IMR-90 (cell line): ENCODE results near the gene LYPD6B. TPM values are rescaled to one million over a fixed set of nuclear protein-coding genes. Genes with fewer than 3 reads are reported as not detected.

Experiments
- ATAC-seq: fragments of 200-7000 bp; cut with Tn5 transposase; 2 replicates; pipeline ENCODE4 v1.9.1; 2020; ENCODE audit warnings: low read depth, mild to moderate bottlenecking, moderate library complexity
- BruUV-seq: library from RNA; stranded (reverse); fragments of 400-500 nt; replicated peaks from 2 replicates; lab custom pipeline; 2021; lab: Mats Ljungman, UMichigan
- CTCF ChIA-PET: fragments of 300-600 bp; formaldehyde crosslinking; extraction: SDS; loops from one replicate; lab custom pipeline; 2021; ENCODE audit warnings: antibody characterized with exemption; lab: Yijun Ruan, JAX
- POLR2A ChIA-PET: fragments of 300-600 bp; sonication (Branson Sonifier 250); formaldehyde crosslinking; loops from one replicate; lab custom pipeline; 2022; ENCODE audit warnings: antibody characterized with exemption; ENCODE audit not compliant: unreplicated experiment; lab: Charles Lee
- DNase-seq: peaks from one replicate; pipeline ENCODE4 v3.0.0; 2013
- H2AFZ ChIP-seq: replicated peaks from 2 replicates; pipeline ENCODE3; 2013; ENCODE audit warnings: low read length, mild to moderate bottlenecking; ENCODE audit not compliant: poor library complexity
- H2AK5ac ChIP-seq: 2 replicates; pipeline ENCODE4 v1.6.1; 2013; ENCODE audit warnings: low read depth, low read length, inconsistent platforms
- H2AK9ac ChIP-seq: replicated peaks from 2 replicates; pipeline ENCODE3; 2013; ENCODE audit warnings: mild to moderate bottlenecking, low read depth, low read length, moderate library complexity; ENCODE audit not compliant: poor library complexity
- H2BK120ac ChIP-seq: 2 replicates; pipeline ENCODE4 v1.6.1; 2013; ENCODE audit warnings: low read depth, low read length, inconsistent platforms
- H2BK15ac ChIP-seq: 3 replicates; pipeline ENCODE4 v1.6.1; 2013; ENCODE audit warnings: low read depth, low read length, inconsistent platforms
- H2BK20ac ChIP-seq: 2 replicates; pipeline ENCODE4 v1.6.1; 2013; ENCODE audit warnings: low read depth, mild to moderate bottlenecking, inconsistent platforms, low read length, moderate library complexity
- H2BK5ac ChIP-seq: 2 replicates; pipeline ENCODE4 v1.6.1; 2013; ENCODE audit warnings: mild to moderate bottlenecking, low read depth, low read length, inconsistent platforms; ENCODE audit not compliant: poor library complexity, severe bottlenecking
- H3K14ac ChIP-seq: replicated peaks from 2 replicates; pipeline ENCODE4 v1.6.1; 2013; ENCODE audit warnings: low read depth, low read length, inconsistent platforms
- H3K18ac ChIP-seq: 2 replicates; pipeline ENCODE4 v1.6.1; 2013; ENCODE audit warnings: low read depth, low read length, control low read depth
- H3K23ac ChIP-seq: 2 replicates; pipeline ENCODE4 v1.6.1; 2013; ENCODE audit warnings: low read depth, low read length, inconsistent platforms
- H3K27ac ChIP-seq: 2 replicates; pipeline ENCODE4 v1.5.1; 2013; ENCODE audit warnings: mild to moderate bottlenecking, control low read depth, low read length; ENCODE audit not compliant: insufficient read depth
- H3K27me3 ChIP-seq: 2 replicates; pipeline ENCODE4 v1.6.1; 2013; ENCODE audit warnings: low read length; ENCODE audit not compliant: control insufficient read depth, insufficient read depth
- H3K36me3 ChIP-seq: 2 replicates; pipeline ENCODE4 v1.6.1; 2013; ENCODE audit warnings: low read length, mixed read lengths; ENCODE audit not compliant: control insufficient read depth, insufficient read depth
- H3K4ac ChIP-seq: 2 replicates; pipeline ENCODE4 v1.6.1; 2013; ENCODE audit warnings: low read depth, low read length, inconsistent platforms
- H3K4me1 ChIP-seq: 2 replicates; pipeline ENCODE4 v1.6.1; 2013; ENCODE audit warnings: low read length, mixed read lengths; ENCODE audit not compliant: control insufficient read depth, insufficient read depth
- H3K4me2 ChIP-seq: 2 replicates; pipeline ENCODE4 v1.6.1; 2013; ENCODE audit warnings: low read depth, mild to moderate bottlenecking, control low read depth, low read length, moderate library complexity
- H3K4me3 ChIP-seq: 2 replicates; pipeline ENCODE4 v1.5.1; 2013; ENCODE audit warnings: low read depth, mild to moderate bottlenecking, control low read depth, low read length, moderate library complexity; ENCODE audit not compliant: insufficient read depth
- H3K56ac ChIP-seq: 2 replicates; pipeline ENCODE4 v1.6.1; 2013; ENCODE audit warnings: low read length, inconsistent platforms; ENCODE audit not compliant: insufficient read depth; ENCODE audit errors: extremely low read depth
- H3K79me1 ChIP-seq, 2 experiments: 2 replicates each; pipeline ENCODE4 v1.6.1; 2013; ENCODE audit warnings: low read length in 2 of 2, inconsistent platforms in 1 of 2, low read depth in 1 of 2
- H3K9ac ChIP-seq: 2 replicates; pipeline ENCODE4 v1.6.1; 2013; ENCODE audit warnings: low read depth, low read length, control low read depth
- H3K9me1 ChIP-seq: 2 replicates; pipeline ENCODE4 v1.6.1; 2013; ENCODE audit warnings: low read length, inconsistent platforms; ENCODE audit not compliant: insufficient read depth
- H3K9me3 ChIP-seq: 2 replicates; pipeline ENCODE4 v1.6.1; 2013; ENCODE audit warnings: low read length; ENCODE audit not compliant: control insufficient read depth, insufficient read depth
- H4K20me1 ChIP-seq: 2 replicates; pipeline ENCODE4 v1.6.1; 2013; ENCODE audit warnings: low read length, inconsistent platforms; ENCODE audit not compliant: insufficient read depth
- H4K5ac ChIP-seq: 2 replicates; pipeline ENCODE4 v1.6.1; 2013; ENCODE audit warnings: mild to moderate bottlenecking, low read depth, low read length, control low read depth
- H4K8ac ChIP-seq, 2 experiments: 2 replicates each; pipeline ENCODE4 v1.6.1; 2013; ENCODE audit warnings: low read depth in 2 of 2, low read length in 2 of 2, control low read depth in 1 of 2, inconsistent platforms in 1 of 2
- H4K91ac ChIP-seq: 2 replicates; pipeline ENCODE4 v1.6.1; 2013; ENCODE audit warnings: low read depth, low read length, inconsistent platforms; ENCODE audit not compliant: insufficient read depth
- CHD1 ChIP-seq: IDR thresholded peaks from 2 replicates; pipeline ENCODE4 v1.6.1; 2012; ENCODE audit warnings: low read depth, low read length, improper control_type of control experiment
- FOS ChIP-seq: fragments of 150-350 bp; IDR thresholded peaks from 2 replicates; pipeline ENCODE4 v1.6.1; 2016; ENCODE audit warnings: low read depth, low read length
- MAFK ChIP-seq: IDR thresholded peaks from 2 replicates; pipeline ENCODE4 v1.6.1; 2012; ENCODE audit warnings: low read depth, low read length, improper control_type of control experiment
- MAZ ChIP-seq: IDR thresholded peaks from 2 replicates; pipeline ENCODE4 v1.6.1; 2012; ENCODE audit warnings: low read depth, mild to moderate bottlenecking, low read length, improper control_type of control experiment, moderate library complexity, borderline replicate concordance
- MXI1 ChIP-seq: IDR thresholded peaks from 2 replicates; pipeline ENCODE4 v1.6.1; 2012; ENCODE audit warnings: low read depth, mild to moderate bottlenecking, low read length, moderate library complexity, borderline replicate concordance
- NFE2L2 ChIP-seq: fragments of 150-350 bp; IDR thresholded peaks from 2 replicates; pipeline ENCODE4 v1.6.1; 2016; ENCODE audit warnings: low read depth, mild to moderate bottlenecking, low read length
- POLR2A ChIP-seq: IDR thresholded peaks from 2 replicates; pipeline ENCODE4 v1.6.1; 2012; ENCODE audit warnings: mild to moderate bottlenecking, low read depth, low read length
- RCOR1 ChIP-seq: IDR thresholded peaks from 2 replicates; pipeline ENCODE4 v1.6.1; 2012; ENCODE audit warnings: mild to moderate bottlenecking, low read length, improper control_type of control experiment; ENCODE audit not compliant: insufficient replicate concordance
- RFX5 ChIP-seq: IDR thresholded peaks from 2 replicates; pipeline ENCODE4 v1.8.0; 2012; ENCODE audit warnings: low read depth, mild to moderate bottlenecking, low read length, moderate library complexity
- SMC3 ChIP-seq: fragments of 150-350 bp; IDR thresholded peaks from 2 replicates; pipeline ENCODE4 v1.6.1; 2016; ENCODE audit warnings: low read depth, mild to moderate bottlenecking, antibody characterized with exemption, low read length, moderate library complexity
- USF2 ChIP-seq: fragments of 150-350 bp; IDR thresholded peaks from 2 replicates; pipeline ENCODE4 v1.6.1; 2017; ENCODE audit warnings: mild to moderate bottlenecking, antibody characterized with exemption, low read length, low read depth
- WGBS, 2 experiments: methylation state at CpG; one replicate each; pipeline versions ENCODE4 v1.1.5 to v1.1.7; 2013; ENCODE audit warnings: missing lambda C conversion rate in 2 of 2; ENCODE audit not compliant: insufficient read length in 1 of 2; ENCODE audit errors: extremely low coverage in 2 of 2; 5-methylcytosine and 5-hydroxymethylcytosine counted together
- dilution Hi-C: fragments of 300-500 bp; cut with HindIII; formaldehyde crosslinking; loops from one replicate; pipeline ENCODE4 v1.14.3; 2018; ENCODE audit warnings: low sequenced_read_pairs; ENCODE audit not compliant: unreplicated experiment
- in situ Hi-C: fragments of 300-500 bp; cut with MboI; formaldehyde crosslinking; loops from 3 replicates; pipeline ENCODE4 v1.14.3; 2019; ENCODE audit warnings: low sequenced_read_pairs, inconsistent platforms, mixed read lengths
- intact Hi-C: fragments of 100-400 bp; cut with micrococcal nuclease; formaldehyde crosslinking; loops from 2 replicates; pipeline ENCODE4 v1.10.0; 2022
- polyA plus RNA-seq, 3 experiments: library from polyadenylated mRNA; depleted of rRNA; stranded (reverse); fragments of >200 nt; gene quantifications; 2 replicates each; pipeline ENCODE4 v1.2.3, GENCODE V29; 2012; ENCODE audit warnings: low replicate concordance in 1 of 3
- total RNA-seq: library from RNA; depleted of rRNA; stranded (reverse); fragments of >200 nt; gene quantifications from 2 replicates; pipeline ENCODE4 v1.2.3, GENCODE V29; 2012

Gene LYPD6B
- total and polyA plus RNA-seq, 2 of the 4 experiments (the other 2 are of a cell fraction): 0.05 TPM; not detected in 1

GRCh38 chr2:149180226-149180875 is 141.9 kb downstream of the LYPD6B start:
- H3K9ac ChIP-seq: no peak overlapping the region
- TF ChIP-seq NFE2L2: no peak
- TF ChIP-seq MAZ: no peak
- TF ChIP-seq RCOR1: no peak
- TF ChIP-seq CHD1: no peak
- no peak for TF ChIP-seq MAFK
- no peak for TF ChIP-seq FOS
- no peak for TF ChIP-seq MXI1
- no peak for TF ChIP-seq USF2
- TF ChIP-seq SMC3: no peak
- no peak for TF ChIP-seq POLR2A
- TF ChIP-seq RFX5: no peak
- no peak overlapping the region for H4K91ac ChIP-seq
- H3K23ac ChIP-seq: no peak overlapping the region
- in situ Hi-C loops: no loop called here
- no CpG with 5 or more reads among the region's 9 CpGs for WGBS, 2 experiments
- H2BK15ac ChIP-seq: no peak overlapping the region
- DNase-seq (no peak), ATAC-seq (no peak)
- H3K9me3 ChIP-seq: no peaks in the 10 kb centered on the region
- H4K8ac ChIP-seq: no peak overlapping the region
- no peak overlapping the region; the same call in 1 of the 2 replicates for H3K4me2 ChIP-seq
- H3K4ac ChIP-seq: no peak overlapping the region
- H3K27me3 ChIP-seq: no peaks in the 10 kb centered on the region; the same call in 1 of the 2 replicates
- H3K4me1 ChIP-seq: no peaks in the 10 kb centered on the region
- H3K9me1 ChIP-seq: no peaks in the 10 kb centered on the region
- no peak overlapping the region for H4K5ac ChIP-seq
- POLR2A ChIA-PET: no interaction called here
- BruUV-seq: no TSS peak
- intact Hi-C loops: no loop called here
- no peak overlapping the region for H2AK5ac ChIP-seq
- dilution Hi-C loops: no loop called here
- no peaks in the 10 kb centered on the region for H3K36me3 ChIP-seq
- H2AK9ac ChIP-seq: no peak overlapping the region
- CTCF ChIA-PET: no interaction called here
- H3K4me3 ChIP-seq: no peak overlapping the region
- no peak overlapping the region for H2AFZ ChIP-seq
- no peak overlapping the region for H3K14ac ChIP-seq
- H2BK20ac ChIP-seq: no peak overlapping the region
- H3K18ac ChIP-seq: no peak overlapping the region
- H4K20me1 ChIP-seq: no peaks in the 10 kb centered on the region
- no peak overlapping the region for H3K56ac ChIP-seq
- H2BK120ac ChIP-seq: no peak overlapping the region
- H3K79me1 ChIP-seq: no peaks in the 10 kb centered on the region
- H2BK5ac ChIP-seq: no peak overlapping the region
- no peak overlapping the region for H3K27ac ChIP-seq
